Progenitor cell of endocrine pancreas (in vitro differentiated cells): ENCODE measurements around the gene FOXO1. TPM values are rescaled to one million over a fixed set of nuclear protein-coding genes. Genes with fewer than 3 reads are reported as not detected.

Experiments
- DNase-seq: peaks from one replicate; pipeline ENCODE4 v3.0.0; 2021; ENCODE audit warnings: low spot score; ENCODE audit not compliant: unreplicated experiment
- H3K27ac Mint-ChIP-seq: 2 replicates; pipeline ENCODE4 v1.8.0; 2021; ENCODE audit warnings: mild to moderate bottlenecking, moderate library complexity, mixed read lengths
- H3K27me3 Mint-ChIP-seq: 2 replicates; pipeline ENCODE4 v1.8.0; 2021; ENCODE audit warnings: mixed read lengths
- H3K36me3 Mint-ChIP-seq: 2 replicates; pipeline ENCODE4 v1.8.0; 2022; ENCODE audit warnings: mixed read lengths; ENCODE audit not compliant: insufficient read depth
- H3K4me1 Mint-ChIP-seq: 2 replicates; pipeline ENCODE4 v1.8.0; 2021; ENCODE audit warnings: low read depth, mixed read lengths
- H3K4me3 Mint-ChIP-seq: 2 replicates; pipeline ENCODE4 v1.8.0; 2021; ENCODE audit warnings: low read depth, mild to moderate bottlenecking, moderate library complexity, mixed read lengths
- H3K9me3 Mint-ChIP-seq: 2 replicates; pipeline ENCODE4 v1.8.0; 2021; ENCODE audit warnings: low read depth, mixed read lengths
- total RNA-seq: library from RNA; stranded (reverse); gene quantifications from 2 replicates; pipeline ENCODE4 v1.2.1, GENCODE V29; 2021
- TF ChIP-seq, protein P1 (sequence below): fragments of 200-600 bp; sonication (generic); IDR thresholded peaks from one replicate; pipeline ENCODE4 v1.5.0; 2021; ENCODE audit warnings: antibody characterized with exemption, mild to moderate bottlenecking; ENCODE audit not compliant: unreplicated experiment

FOXO1 gene
- total RNA-seq, 1 donor from 2014 or later: 15.7 TPM

DNA sequence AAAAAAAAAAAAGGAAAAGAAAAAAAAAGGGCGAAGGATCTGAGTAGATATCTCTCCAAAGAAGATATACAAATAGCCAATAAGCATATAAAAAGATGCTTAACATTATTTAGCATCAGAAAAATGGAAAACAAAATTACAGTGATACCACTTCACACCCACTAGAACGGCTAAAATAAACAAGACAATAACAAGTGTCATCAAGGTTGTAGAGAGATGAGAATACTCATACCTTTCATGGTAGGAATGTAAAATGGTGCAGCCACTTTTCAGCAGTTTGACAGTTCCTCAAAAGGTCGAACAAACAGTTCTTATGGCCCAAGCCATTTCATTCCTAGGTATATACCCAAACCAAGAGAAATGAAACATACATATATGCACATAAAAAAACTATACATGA is 33.5 kb downstream of the FOXO1 start:
- Mint-ChIP-seq H3K36me3 (peaks cover 4% of the 10 kb centered on the region), H3K27ac (no peak overlapping the region), H3K4me3 (no peak overlapping the region), H3K9me3 (no peaks in the 10 kb centered on the region), H3K4me1 (peaks cover 17% of the 10 kb centered on the region), H3K27me3 (no peaks in the 10 kb centered on the region)
- no peak for DNase-seq
- TF ChIP-seq, protein P1, sequence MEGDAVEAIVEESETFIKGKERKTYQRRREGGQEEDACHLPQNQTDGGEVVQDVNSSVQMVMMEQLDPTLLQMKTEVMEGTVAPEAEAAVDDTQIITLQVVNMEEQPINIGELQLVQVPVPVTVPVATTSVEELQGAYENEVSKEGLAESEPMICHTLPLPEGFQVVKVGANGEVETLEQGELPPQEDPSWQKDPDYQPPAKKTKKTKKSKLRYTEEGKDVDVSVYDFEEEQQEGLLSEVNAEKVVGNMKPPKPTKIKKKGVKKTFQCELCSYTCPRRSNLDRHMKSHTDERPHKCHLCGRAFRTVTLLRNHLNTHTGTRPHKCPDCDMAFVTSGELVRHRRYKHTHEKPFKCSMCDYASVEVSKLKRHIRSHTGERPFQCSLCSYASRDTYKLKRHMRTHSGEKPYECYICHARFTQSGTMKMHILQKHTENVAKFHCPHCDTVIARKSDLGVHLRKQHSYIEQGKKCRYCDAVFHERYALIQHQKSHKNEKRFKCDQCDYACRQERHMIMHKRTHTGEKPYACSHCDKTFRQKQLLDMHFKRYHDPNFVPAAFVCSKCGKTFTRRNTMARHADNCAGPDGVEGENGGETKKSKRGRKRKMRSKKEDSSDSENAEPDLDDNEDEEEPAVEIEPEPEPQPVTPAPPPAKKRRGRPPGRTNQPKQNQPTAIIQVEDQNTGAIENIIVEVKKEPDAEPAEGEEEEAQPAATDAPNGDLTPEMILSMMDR: no peak

- H3K4me3 Mint-ChIP-seq: no peak overlapping the region
- TF ChIP-seq, protein P1: no peak
- no peak overlapping the region for H3K27ac Mint-ChIP-seq
- H3K36me3 Mint-ChIP-seq: peaks cover 4% of the 10 kb centered on the region
- no peaks in the 10 kb centered on the region for H3K9me3 Mint-ChIP-seq
- H3K4me1 Mint-ChIP-seq: peaks cover 14% of the 10 kb centered on the region
- no peak for DNase-seq
- no peaks in the 10 kb centered on the region for H3K27me3 Mint-ChIP-seq
Observed at GRCh38 chr13:40631605-40632004, 34.8 kb downstream of the FOXO1 start.

- no peak for DNase-seq
- H3K36me3 Mint-ChIP-seq: peaks cover 4% of the 10 kb centered on the region
- no peaks in the 10 kb centered on the region for H3K9me3 Mint-ChIP-seq
- no peak overlapping the region for H3K4me3 Mint-ChIP-seq
- no peak overlapping the region for H3K27ac Mint-ChIP-seq
- H3K4me1 Mint-ChIP-seq: peaks cover 15% of the 10 kb centered on the region
- no peaks in the 10 kb centered on the region for H3K27me3 Mint-ChIP-seq
- TF ChIP-seq, protein P1: no peak
Observed at GRCh38 chr13:40629678-40630384, 36.6 kb downstream of the FOXO1 start.

DNA sequence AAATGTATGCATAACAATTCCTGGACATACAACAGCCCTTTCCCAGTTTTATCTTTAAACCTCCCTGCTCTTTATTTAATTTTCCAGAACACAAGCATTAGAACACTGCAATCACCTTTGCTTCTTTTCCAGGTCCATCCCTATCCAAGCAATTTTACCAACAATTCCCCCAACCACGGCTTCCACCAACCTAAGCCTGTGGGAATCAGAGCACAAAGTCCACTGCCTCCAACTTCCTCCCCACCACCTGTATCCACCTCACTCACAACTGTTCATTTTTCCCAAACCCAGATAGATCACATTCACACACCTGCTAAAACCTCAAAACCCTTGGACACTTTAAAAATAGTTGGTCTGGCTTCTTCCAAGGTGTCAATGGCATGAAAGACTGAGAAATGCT is 39.5 kb downstream of the FOXO1 start:
- TF ChIP-seq, protein P1: no peak
- peaks cover 18% of the 10 kb centered on the region for H3K4me1 Mint-ChIP-seq
- DNase-seq: no peak
- H3K4me3 Mint-ChIP-seq: no peak overlapping the region
- H3K27ac Mint-ChIP-seq: no peak overlapping the region
- peaks cover 4% of the 10 kb centered on the region for H3K36me3 Mint-ChIP-seq
- H3K9me3 Mint-ChIP-seq: no peaks in the 10 kb centered on the region
- H3K27me3 Mint-ChIP-seq: no peaks in the 10 kb centered on the region

DNA sequence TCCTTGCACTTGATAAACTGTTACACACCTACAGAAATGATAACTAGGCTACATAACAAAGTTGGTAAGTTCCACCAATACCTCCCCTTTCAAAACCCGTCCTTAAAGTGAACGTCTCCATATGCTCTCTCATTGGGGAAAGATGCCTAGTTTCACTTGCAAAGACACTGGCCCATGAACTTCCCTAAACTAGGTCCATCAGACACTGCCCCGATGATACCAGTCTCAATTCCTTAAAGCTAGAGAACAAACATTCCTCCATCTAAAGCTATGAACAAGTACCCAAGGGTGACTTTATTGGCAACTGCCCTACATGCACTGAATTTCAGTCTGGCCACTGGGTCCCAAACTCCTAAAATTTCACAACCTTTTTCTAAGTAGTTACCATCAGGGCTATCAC is 39.9 kb downstream of the FOXO1 start:
- no peak overlapping the region for H3K27ac Mint-ChIP-seq
- H3K4me1 Mint-ChIP-seq: peaks cover 18% of the 10 kb centered on the region
- H3K4me3 Mint-ChIP-seq: no peak overlapping the region
- TF ChIP-seq, protein P1: no peak
- H3K36me3 Mint-ChIP-seq: peaks cover 2% of the 10 kb centered on the region
- no peaks in the 10 kb centered on the region for H3K27me3 Mint-ChIP-seq
- no peaks in the 10 kb centered on the region for H3K9me3 Mint-ChIP-seq
- DNase-seq: no peak
